Measurements from ENCODE around the gene ANAPC2.
A peak's percentile ranks its signal among the peaks of the same experiment; 100 is the strongest.

The ANAPC2 gene

GRCh38 chr9:137127301-137128157 lies 60.8 kb downstream of the ANAPC2 start:
- peak overlapping the region; percentile 78 for H3K4me3 ChIP-seq (ENCODE audit: low read length)
- no peak for DNase-seq (ENCODE audit: low read depth)
- TF ChIP-seq CTCF (IDR thresholded peaks at IDR 0.05; ENCODE audit: insufficient read depth, low read depth, low read length, missing control alignments): no peak

GRCh38 chr9:137126786-137127185 lies 61.6 kb downstream of the ANAPC2 start:
- TF ChIP-seq CTCF (IDR thresholded peaks at IDR 0.05; ENCODE audit: insufficient read depth, low read depth, low read length, missing control alignments): no peak
- DNase-seq (ENCODE audit: low read depth): no peak
- peak overlapping the region; percentile 78 for H3K4me3 ChIP-seq (ENCODE audit: low read length)
